OCI-LY1 (cell line): ENCODE results near the gene ZNF135.

Source experiments
- H2AFZ ChIP-seq: fragments of 200-600 bp; sonication (generic), shearing (Covaris generic); 2 replicates; pipeline ENCODE4 v1.6.0; 2014; ENCODE audit warnings: antibody characterized with exemption, mild to moderate bottlenecking, low read length
- H3F3A ChIP-seq: fragments of 200-600 bp; sonication (generic), shearing (Covaris generic); 2 replicates; pipeline ENCODE4 v1.6.0; 2014; ENCODE audit warnings: mild to moderate bottlenecking, antibody characterized with exemption, low read length, moderate library complexity; ENCODE audit not compliant: insufficient read depth
- H3K27ac ChIP-seq: fragments of 200-600 bp; sonication (generic); 2 replicates; pipeline ENCODE4 v1.5.1; 2014; ENCODE audit warnings: low read length, mixed run types, mild to moderate bottlenecking, low read depth; ENCODE audit not compliant: poor library complexity, severe bottlenecking
- H3K27me3 ChIP-seq: fragments of 200-600 bp; sonication (generic); 2 replicates; pipeline ENCODE4 v1.6.0; 2014; ENCODE audit warnings: antibody characterized with exemption, mild to moderate bottlenecking, low read length, moderate library complexity; ENCODE audit not compliant: insufficient read depth
- H3K36me3 ChIP-seq: fragments of 200-600 bp; sonication (generic); 2 replicates; pipeline ENCODE4 v1.6.1; 2014; ENCODE audit warnings: mild to moderate bottlenecking, antibody characterized with exemption, low read length, moderate library complexity, mixed read lengths; ENCODE audit not compliant: insufficient read depth
- H3K4me1 ChIP-seq: fragments of 200-600 bp; sonication (generic); 2 replicates; pipeline ENCODE4 v1.5.1; 2014; ENCODE audit warnings: mild to moderate bottlenecking, low read length, moderate library complexity; ENCODE audit not compliant: insufficient read depth, severe bottlenecking
- H3K4me2 ChIP-seq: fragments of 200-600 bp; sonication (generic), shearing (Covaris generic); 2 replicates; pipeline ENCODE4 v1.6.1; 2014; ENCODE audit warnings: low read length
- H3K4me3 ChIP-seq: fragments of 200-600 bp; sonication (generic); 2 replicates; pipeline ENCODE4 v1.5.1; 2014; ENCODE audit warnings: low read length, low read depth, mild to moderate bottlenecking, mixed read lengths; ENCODE audit not compliant: poor library complexity, severe bottlenecking
- H3K79me2 ChIP-seq: fragments of 200-600 bp; shearing (Covaris generic); 2 replicates; pipeline ENCODE4 v1.6.1; 2016; ENCODE audit warnings: mixed run types, low read length, mixed read lengths; ENCODE audit not compliant: insufficient read depth
- H3K9ac ChIP-seq: fragments of 200-600 bp; sonication (generic), shearing (Covaris generic); 2 replicates; pipeline ENCODE4 v1.6.1; 2014; ENCODE audit warnings: mild to moderate bottlenecking, low read length, mixed read lengths
- H3K9me2 ChIP-seq: fragments of 200-600 bp; sonication (generic), shearing (Covaris generic); 2 replicates; pipeline ENCODE4 v1.6.1; 2014; ENCODE audit warnings: low read depth, mild to moderate bottlenecking, low read length, mixed read lengths
- H3K9me3 ChIP-seq: fragments of 200-600 bp; shearing (Covaris generic); 2 replicates; pipeline ENCODE4 v1.6.1; 2014; ENCODE audit warnings: low read length, mixed read lengths
- H4K20me1 ChIP-seq: fragments of 200-600 bp; sonication (generic), shearing (Covaris generic); 2 replicates; pipeline ENCODE4 v1.6.0; 2016; ENCODE audit warnings: mild to moderate bottlenecking, low read length; ENCODE audit not compliant: insufficient read depth
- EZH2 ChIP-seq: fragments of 200-600 bp; sonication (generic), shearing (Covaris generic); IDR thresholded peaks from 2 replicates; pipeline ENCODE4 v1.8.0; 2017; ENCODE audit warnings: borderline replicate concordance, mixed run types, mild to moderate bottlenecking, antibody characterized with exemption, low read length, moderate library complexity, mixed read lengths
- TF ChIP-seq, protein P1 (sequence below): fragments of 200-600 bp; sonication (generic), shearing (Covaris generic); IDR thresholded peaks from 2 replicates; pipeline ENCODE4 v1.5.1; 2017; ENCODE audit warnings: mild to moderate bottlenecking, antibody characterized with exemption, low read length, moderate library complexity, mixed read lengths

Gene ZNF135

GRCh38 chr19:58037927-58038687 lies 21.0 kb upstream of the ZNF135 start:
- H3K9me3 ChIP-seq, result no peaks in the 10 kb centered on the region
- TF ChIP-seq, protein P1, sequence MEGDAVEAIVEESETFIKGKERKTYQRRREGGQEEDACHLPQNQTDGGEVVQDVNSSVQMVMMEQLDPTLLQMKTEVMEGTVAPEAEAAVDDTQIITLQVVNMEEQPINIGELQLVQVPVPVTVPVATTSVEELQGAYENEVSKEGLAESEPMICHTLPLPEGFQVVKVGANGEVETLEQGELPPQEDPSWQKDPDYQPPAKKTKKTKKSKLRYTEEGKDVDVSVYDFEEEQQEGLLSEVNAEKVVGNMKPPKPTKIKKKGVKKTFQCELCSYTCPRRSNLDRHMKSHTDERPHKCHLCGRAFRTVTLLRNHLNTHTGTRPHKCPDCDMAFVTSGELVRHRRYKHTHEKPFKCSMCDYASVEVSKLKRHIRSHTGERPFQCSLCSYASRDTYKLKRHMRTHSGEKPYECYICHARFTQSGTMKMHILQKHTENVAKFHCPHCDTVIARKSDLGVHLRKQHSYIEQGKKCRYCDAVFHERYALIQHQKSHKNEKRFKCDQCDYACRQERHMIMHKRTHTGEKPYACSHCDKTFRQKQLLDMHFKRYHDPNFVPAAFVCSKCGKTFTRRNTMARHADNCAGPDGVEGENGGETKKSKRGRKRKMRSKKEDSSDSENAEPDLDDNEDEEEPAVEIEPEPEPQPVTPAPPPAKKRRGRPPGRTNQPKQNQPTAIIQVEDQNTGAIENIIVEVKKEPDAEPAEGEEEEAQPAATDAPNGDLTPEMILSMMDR, result no peak
- TF ChIP-seq EZH2, result no peak
- H3K4me2 ChIP-seq, result no peak overlapping the region
- no peaks in the 10 kb centered on the region for H3K36me3 ChIP-seq
- no peaks in the 10 kb centered on the region for H3K4me1 ChIP-seq
- H3K79me2 ChIP-seq, result no peaks in the 10 kb centered on the region
- H3K27me3 ChIP-seq, result no peaks in the 10 kb centered on the region
- H4K20me1 ChIP-seq, result no peaks in the 10 kb centered on the region
- H2AFZ ChIP-seq, result no peak overlapping the region
- H3K9ac ChIP-seq, result no peak overlapping the region
- no peak overlapping the region for H3K27ac ChIP-seq
- no peaks in the 10 kb centered on the region for H3K9me2 ChIP-seq
- H3K4me3 ChIP-seq, result no peak overlapping the region
- no peaks in the 10 kb centered on the region for H3F3A ChIP-seq

DNA sequence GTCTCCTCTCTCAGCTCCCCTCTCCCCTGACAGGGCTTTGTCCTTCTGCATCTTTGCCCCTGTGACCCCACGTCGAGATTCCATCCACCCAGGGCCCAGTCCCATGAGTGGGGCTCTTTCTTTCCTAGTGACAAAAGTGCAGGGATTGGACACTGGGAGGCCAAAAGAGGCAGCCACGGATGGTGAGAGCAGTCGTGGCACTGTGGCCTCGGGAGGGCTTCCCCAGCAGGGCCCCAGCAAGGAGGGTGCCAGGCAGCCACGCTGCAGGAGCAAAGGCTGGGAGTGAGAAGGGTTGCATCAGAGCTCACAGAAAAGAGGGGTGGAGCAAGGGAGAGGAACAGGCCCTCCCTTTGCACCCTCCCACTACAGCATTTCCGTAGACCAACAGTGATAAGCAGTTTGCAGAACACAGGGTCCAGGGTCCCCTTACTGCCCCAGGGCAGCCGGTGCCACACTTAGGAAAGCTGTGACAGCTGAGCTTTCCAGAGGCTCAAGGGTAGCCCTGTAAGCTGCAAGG lies 20.3 kb upstream of the ZNF135 start:
- Histone ChIP-seq H3K27me3 (no peaks in the 10 kb centered on the region), H2AFZ (no peak overlapping the region), H3K4me3 (no peak overlapping the region), H3K9me3 (no peaks in the 10 kb centered on the region), H3K36me3 (no peaks in the 10 kb centered on the region), H3F3A (no peaks in the 10 kb centered on the region), H3K4me1 (no peaks in the 10 kb centered on the region), H4K20me1 (no peaks in the 10 kb centered on the region), H3K9ac (no peak overlapping the region), H3K79me2 (no peaks in the 10 kb centered on the region), H3K27ac (no peak overlapping the region), H3K4me2 (no peak overlapping the region), H3K9me2 (no peaks in the 10 kb centered on the region)
- TF ChIP-seq EZH2, result no peak
- TF ChIP-seq, protein P1, result no peak

DNA sequence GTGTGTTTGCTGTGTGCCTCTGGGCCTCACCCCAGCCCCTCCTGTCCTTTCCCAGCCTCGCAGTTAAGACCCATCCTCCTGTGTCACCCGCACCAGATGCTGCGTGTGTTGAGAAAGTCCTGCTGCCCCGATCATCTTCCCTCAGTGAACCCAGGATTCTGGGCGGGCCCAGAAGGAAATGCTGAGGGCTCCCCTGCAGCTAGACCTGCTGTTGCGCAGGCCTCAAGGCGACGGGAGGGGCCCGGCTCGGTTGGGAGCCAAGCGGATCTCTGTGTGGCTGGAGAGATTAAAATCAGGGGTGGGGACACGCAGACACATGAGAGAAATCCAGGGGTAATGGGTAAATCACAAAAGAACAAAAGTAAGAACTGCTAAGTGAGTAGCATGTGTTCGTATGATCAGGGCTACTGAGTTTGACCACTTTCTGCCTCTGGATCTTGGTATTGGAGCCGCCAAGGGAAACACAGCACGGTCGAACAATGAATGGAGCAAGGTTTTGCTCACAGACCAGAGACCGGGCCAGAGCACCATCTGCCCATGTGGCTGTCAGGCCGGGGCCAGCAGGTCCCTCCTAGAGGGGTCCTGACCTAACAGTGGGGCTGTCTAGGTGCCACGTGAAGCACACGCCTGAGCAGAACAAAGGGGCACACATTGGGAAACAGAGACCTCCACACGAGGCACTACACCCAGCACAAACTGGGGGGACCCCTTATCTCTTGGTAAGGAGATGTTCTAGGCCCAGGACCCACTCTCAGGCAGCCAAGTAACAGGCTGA lies 18.1 kb upstream of the ZNF135 start:
- TF ChIP-seq EZH2, result no peak
- TF ChIP-seq, protein P1, result no peak
- H3K4me3 ChIP-seq, result no peak overlapping the region
- no peaks in the 10 kb centered on the region for H3K9me2 ChIP-seq
- no peak overlapping the region for H3K9ac ChIP-seq
- no peak overlapping the region for H3K4me2 ChIP-seq
- H2AFZ ChIP-seq, result no peak overlapping the region
- no peaks in the 10 kb centered on the region for H3K4me1 ChIP-seq
- H3K79me2 ChIP-seq, result no peaks in the 10 kb centered on the region
- no peaks in the 10 kb centered on the region for H3F3A ChIP-seq
- H3K9me3 ChIP-seq, result no peaks in the 10 kb centered on the region
- no peaks in the 10 kb centered on the region for H3K36me3 ChIP-seq
- H3K27me3 ChIP-seq, result no peaks in the 10 kb centered on the region
- no peaks in the 10 kb centered on the region for H4K20me1 ChIP-seq
- no peak overlapping the region for H3K27ac ChIP-seq
